Measurements from ENCODE around the gene ANTXR1. TPM values are rescaled to one million over a fixed set of nuclear protein-coding genes. Genes with fewer than 3 reads are reported as not detected.
A peak's percentile ranks its signal among the peaks of the same experiment; 100 is the strongest.

Gene ANTXR1
- polyA plus RNA-seq, 3 donors, result 66.3 to 81.0 (median 70.8) TPM

DNA sequence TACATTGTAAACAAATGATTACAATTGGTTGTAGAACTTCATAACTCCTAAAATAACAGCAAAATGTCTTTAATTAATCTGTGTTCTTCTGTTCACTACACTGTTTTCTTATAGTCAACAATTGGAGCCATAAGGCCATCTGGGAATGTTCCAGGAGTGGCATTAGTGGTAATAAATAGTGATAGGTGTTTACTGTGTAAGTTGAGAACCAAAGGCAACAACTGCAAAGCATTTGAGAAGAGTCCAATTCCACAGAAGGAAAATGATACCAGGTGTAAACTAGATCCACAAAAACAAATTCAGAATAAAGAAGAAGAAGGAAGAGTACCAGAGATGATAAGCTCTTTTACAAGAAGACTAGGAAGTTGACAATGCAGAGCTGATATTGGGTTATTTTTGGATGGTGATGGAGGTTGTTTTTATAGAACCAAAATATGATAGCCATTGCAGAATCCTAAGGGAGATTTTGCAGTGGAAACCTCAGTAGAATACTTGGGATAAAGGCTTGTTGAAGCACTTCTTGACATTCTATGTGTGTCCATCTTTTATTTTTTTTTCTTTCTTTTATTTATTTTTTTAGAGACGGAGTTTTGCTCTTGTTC lies 52.9 kb downstream of the ANTXR1 start:
- no peak for DNase-seq

- DNase-seq, result no peak
Measured at GRCh38 chr2:69067026-69067630, 54.1 kb downstream of the ANTXR1 start.

GRCh38 chr2:69067866-69068265 lies 54.9 kb downstream of the ANTXR1 start:
- no peak for DNase-seq

GRCh38 chr2:69070969-69071368 lies 58.0 kb downstream of the ANTXR1 start:
- DNase-seq, result no peak

GRCh38 chr2:69073928-69074570 lies 61.1 kb downstream of the ANTXR1 start:
- no peak for DNase-seq

DNA sequence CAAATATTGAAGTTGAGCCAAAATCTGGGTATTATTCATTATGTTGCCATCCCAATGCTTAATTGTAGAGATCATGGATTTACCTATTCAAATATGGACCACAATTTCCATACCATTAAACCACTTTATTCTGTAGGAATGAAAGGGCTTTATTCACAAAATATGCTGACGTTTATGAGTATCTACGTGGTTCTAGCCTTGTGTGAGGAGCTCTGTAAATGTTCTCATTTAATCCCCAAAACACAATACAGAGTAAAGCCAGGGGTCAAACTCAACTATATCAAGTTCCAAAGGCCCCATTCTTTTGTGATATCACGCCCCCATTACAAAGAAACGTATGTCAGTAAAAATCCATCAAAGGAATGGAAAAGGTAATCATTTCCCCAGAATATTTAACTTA lies 61.9 kb downstream of the ANTXR1 start:
- no peak for DNase-seq

DNA sequence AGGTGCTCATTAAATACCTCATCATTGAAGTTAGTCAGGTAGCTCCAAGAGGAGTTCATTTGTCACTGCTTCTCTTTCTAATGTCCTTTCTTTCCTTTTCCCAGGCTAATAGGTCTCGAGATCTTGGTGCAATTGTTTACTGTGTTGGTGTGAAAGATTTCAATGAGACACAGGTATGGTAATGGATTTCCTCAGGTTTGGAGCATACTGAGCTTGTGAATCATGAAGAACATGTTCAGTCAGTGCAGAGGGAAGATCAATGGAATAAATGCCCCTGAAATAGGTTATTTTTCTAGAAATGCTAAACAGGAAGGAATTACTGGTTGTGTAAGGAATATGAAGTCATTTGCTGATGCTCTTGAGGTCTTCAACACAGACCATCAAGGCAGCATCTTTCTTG lies 62.5 kb downstream of the ANTXR1 start:
- no peak for DNase-seq

DNA sequence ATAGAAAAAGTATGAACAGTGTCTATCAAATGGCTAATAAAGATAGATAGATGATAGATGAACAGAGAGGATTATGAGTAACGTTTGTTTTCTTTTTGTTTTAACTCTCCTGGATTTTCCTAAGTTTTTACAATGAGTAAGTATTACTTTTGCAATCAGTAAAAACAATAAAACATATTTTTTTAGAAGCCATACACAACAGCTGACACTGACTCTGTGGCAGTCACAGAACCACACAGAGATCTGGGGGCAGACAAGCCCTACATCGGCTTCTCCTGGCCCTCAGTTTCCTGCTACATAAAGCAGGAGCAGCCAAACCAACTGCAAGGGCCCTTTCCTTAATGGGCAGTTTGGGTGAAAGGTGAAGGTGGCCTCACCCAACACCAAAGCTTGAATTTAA lies 63.6 kb downstream of the ANTXR1 start:
- no peak for DNase-seq

- no peak for DNase-seq
Measured at GRCh38 chr2:69077252-69077950, 64.4 kb downstream of the ANTXR1 start.

- DNase-seq, result no peak
Measured at GRCh38 chr2:69080071-69080470, 67.1 kb downstream of the ANTXR1 start.

- no peak for DNase-seq
Measured at GRCh38 chr2:69081001-69081580, 68.1 kb downstream of the ANTXR1 start.

DNA sequence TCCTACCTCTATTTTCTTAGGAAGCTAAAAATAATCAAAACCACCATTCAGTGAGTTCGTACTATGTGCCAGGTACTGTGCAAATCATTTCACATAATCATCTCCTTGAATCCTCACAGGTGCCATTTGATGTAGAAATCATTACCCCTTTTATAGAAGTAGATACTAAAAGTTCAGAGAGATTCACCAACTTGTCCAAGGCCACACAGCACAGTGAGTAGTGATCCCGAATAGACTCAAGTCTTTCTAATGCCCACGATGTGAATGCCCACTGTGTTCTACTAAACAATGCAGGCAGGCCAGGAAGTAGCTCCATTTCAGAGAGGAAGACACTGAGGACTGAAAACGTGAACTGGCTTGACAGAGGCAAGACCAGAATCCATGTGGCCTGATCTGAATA lies 68.8 kb downstream of the ANTXR1 start:
- no peak for DNase-seq

DNA sequence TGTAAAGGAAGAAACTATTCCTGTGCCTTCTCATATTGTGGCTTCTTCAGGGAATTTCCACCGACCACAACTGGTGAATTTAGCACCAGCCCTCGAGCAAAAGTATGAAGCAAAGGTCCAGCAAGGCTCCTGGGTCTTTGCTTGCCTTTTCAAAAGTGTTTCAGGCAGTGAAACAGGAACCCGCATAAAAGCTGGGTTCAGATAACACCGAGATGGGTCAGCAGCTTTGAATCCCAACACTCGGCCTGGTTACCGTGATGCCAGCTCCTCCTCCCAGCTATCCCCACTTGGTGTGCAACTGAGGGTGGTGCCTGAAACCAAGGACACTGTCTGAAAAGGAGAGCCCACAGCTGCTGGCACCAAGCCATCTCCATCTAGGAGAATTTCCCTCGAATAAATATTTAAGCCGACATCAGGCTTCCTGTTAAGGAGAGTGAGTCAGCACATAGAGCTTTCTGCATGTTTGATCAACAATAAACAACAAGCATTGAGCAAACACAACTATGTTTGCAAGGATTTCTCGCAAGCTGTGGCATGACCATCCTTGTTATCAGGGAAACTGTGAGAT lies 69.5 kb downstream of the ANTXR1 start:
- DNase-seq, result peak; percentile 27

DNA sequence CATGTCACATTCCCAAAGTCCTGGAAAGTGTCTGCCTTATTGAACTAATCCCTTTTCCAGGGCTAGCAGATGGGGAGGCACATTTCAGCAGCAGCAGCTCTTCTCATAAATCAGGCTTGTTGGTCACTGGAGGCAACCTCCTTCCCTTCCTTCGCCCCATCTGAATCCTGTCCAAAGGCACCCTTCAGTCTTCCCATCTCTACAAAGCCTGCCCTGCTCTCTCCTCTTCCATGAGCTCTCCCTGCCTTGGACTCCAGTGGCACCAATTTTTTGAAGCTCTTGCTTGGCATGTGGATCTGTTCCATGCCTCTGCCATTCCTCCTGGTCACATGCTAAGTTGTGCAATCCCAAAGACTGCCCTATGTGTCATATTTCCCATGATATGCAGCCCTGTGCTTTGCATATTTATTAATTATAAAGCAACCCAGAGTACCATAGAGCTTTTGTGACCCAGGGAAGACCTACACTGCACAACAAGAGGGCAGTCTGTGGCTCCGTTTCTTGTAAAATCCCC lies 70.3 kb downstream of the ANTXR1 start:
- DNase-seq, result no peak

DNA sequence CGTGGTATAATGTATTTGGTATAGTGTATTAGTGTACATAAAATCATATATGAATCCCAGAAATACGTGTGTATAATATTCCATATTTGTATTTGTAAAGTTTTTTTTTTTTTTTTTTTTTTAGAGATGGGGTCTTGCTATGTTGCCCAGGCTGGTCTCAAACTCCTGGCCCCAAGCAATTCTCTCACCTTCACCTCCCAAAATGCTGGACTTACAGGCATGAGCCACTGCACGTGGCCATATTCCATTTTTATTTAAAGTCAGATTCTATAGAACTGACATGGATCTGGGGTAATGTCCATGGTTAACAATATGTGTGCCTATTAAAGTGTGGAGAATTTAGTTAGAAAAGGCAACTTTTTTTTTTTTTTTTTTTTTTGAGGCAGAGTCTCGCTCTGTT lies 71.5 kb downstream of the ANTXR1 start:
- no peak for DNase-seq

DNA sequence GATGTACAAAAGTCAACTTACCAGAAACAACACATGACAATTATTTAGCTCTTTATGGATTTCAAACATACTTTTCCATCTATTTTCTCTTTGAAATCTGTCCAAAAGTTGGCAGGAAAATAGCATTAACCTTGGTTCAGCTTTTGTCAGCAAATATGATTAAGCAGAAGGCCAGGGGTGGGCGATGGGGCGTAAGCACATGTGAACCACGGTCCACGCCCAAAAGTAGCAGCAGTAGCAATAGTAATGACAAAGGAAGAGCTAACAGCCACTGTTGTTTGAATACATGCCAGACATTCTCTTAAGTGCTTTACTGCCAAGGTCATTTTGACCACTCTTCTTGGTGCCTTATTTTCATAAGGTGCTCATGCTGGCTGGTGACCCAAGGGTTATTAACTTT lies 73.5 kb downstream of the ANTXR1 start:
- DNase-seq, result no peak

GRCh38 chr2:69087211-69087911 lies 74.4 kb downstream of the ANTXR1 start:
- DNase-seq, result no peak

GRCh38 chr2:69087912-69088240 lies 74.9 kb downstream of the ANTXR1 start:
- no peak for DNase-seq

DNA sequence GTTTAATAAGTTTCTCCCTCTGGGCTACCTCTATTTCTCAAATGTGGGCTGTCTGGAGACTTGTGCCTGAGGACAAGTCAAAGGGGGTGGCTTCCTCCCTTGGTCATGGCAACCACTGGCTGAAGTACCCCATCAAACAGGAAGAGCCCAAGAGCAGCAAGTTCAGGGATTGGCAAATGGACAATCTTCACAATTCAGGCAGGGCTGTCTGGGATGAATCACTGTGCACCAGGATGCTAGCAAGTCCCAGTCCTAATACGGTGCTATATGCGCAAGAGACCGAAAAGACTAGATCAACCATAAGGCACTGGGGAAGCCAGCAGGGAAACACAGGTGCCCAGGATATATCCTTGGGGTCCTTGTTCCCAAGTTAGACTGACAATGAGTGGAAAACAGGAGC lies 75.5 kb downstream of the ANTXR1 start:
- no peak for DNase-seq

DNA sequence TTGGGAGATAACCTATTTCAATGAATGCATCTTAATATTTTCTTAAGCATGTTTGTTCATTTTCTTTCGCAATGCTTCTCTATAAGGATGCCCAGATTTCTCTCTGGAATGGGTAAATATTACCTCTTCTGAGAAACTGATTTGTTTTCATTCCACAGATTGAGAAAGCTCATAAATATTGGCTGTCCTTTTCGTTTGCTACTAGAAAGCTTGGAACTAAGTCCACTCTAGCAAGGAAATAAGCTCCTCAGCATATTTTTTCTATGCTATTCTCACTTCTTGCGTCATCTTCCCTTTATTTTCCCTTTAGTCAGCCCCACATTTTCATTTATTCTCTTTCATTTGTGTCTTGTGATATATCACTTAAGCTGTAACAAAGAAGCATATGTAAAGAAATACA lies 76.3 kb downstream of the ANTXR1 start:
- DNase-seq, result no peak

- DNase-seq, result no peak
Measured at GRCh38 chr2:69089998-69090397, 77.0 kb downstream of the ANTXR1 start.

DNA sequence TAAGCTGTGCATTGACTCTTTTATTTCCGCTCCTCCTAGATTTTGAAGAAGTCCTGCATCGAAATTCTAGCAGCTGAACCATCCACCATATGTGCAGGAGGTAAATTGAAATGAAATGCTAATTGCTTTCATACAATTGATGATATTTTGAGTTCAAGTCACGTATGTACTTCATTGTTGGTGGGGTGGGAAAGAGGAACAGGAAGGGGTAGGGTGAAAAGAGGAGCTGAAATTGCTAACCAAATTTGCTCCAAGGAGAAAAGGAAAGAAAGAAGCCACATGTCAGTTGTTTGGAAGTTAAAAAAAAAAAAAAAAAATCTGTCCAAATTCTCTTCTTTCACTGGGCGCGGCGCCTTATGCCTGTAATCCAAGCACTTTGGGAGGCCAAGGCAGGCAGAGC lies 77.8 kb downstream of the ANTXR1 start:
- DNase-seq, result no peak

Data from renal pelvis (tissue), 4 donors.